Calu3 (cell line): ENCODE results near the gene NCK1. TPM values are rescaled to one million over a fixed set of nuclear protein-coding genes. Genes with fewer than 3 reads are reported as not detected.
A peak's percentile ranks its signal among the peaks of the same experiment; 100 is the strongest.

Experiments
- BruUV-seq: library from RNA; stranded (reverse); fragments of 400-500 nt; replicated peaks from 2 replicates; lab custom pipeline; 2021; lab: Mats Ljungman, UMichigan
- CTCF ChIA-PET: fragments of 300-600 bp; sonication (Branson Sonifier 250); formaldehyde crosslinking; loops from one replicate; lab custom pipeline; 2022; ENCODE audit warnings: antibody characterized with exemption; lab: Charles Lee
- DNase-seq: peaks from one replicate; pipeline ENCODE4 v3.0.0; 2022
- H3K27ac Mint-ChIP-seq: one replicate; pipeline ENCODE4 v1.8.0; 2022; ENCODE audit warnings: mixed read lengths; ENCODE audit not compliant: unreplicated experiment
- H3K27me3 Mint-ChIP-seq: one replicate; pipeline ENCODE4 v1.8.0; 2022; ENCODE audit warnings: mixed read lengths; ENCODE audit not compliant: unreplicated experiment
- H3K36me3 Mint-ChIP-seq: one replicate; pipeline ENCODE4 v1.8.0; 2022; ENCODE audit warnings: mild to moderate bottlenecking, moderate library complexity, mixed read lengths; ENCODE audit not compliant: insufficient read depth, unreplicated experiment
- H3K4me1 Mint-ChIP-seq: one replicate; pipeline ENCODE4 v1.8.0; 2022; ENCODE audit warnings: mild to moderate bottlenecking, low read depth, mixed read lengths; ENCODE audit not compliant: unreplicated experiment
- H3K4me3 Mint-ChIP-seq: one replicate; pipeline ENCODE4 v1.8.0; 2022; ENCODE audit warnings: mild to moderate bottlenecking, low read depth, moderate library complexity, mixed read lengths; ENCODE audit not compliant: unreplicated experiment
- H3K9me3 Mint-ChIP-seq: one replicate; pipeline ENCODE4 v1.8.0; 2022; ENCODE audit warnings: low read depth, mixed read lengths; ENCODE audit not compliant: unreplicated experiment
- CTCF ChIP-seq: fragments of 200-600 bp; IDR thresholded peaks from one replicate; pipeline ENCODE4 v1.8.0; 2022; ENCODE audit warnings: antibody characterized with exemption; ENCODE audit not compliant: unreplicated experiment
- intact Hi-C: fragments of 100-400 bp; cut with micrococcal nuclease; formaldehyde crosslinking; loops from one replicate; pipeline ENCODE4 v1.10.0; 2022; ENCODE audit not compliant: unreplicated experiment
- total RNA-seq: library from RNA; stranded (reverse); gene quantifications from 2 replicates; pipeline ENCODE4 v1.2.3, GENCODE V29; 2022

The NCK1 gene
- total RNA-seq, 1 experiment from 2014 or later: 108 TPM

- H3K4me3 Mint-ChIP-seq: no peak overlapping the region
- intact Hi-C loops: no loop called here
- no peak for DNase-seq
- peaks cover 46% of the 10 kb centered on the region for H3K36me3 Mint-ChIP-seq
- no peaks in the 10 kb centered on the region for H3K9me3 Mint-ChIP-seq
- TF ChIP-seq CTCF: no peak
- CTCF ChIA-PET: interaction anchor here (0.7 kb wide), 1 partner anchor 27 kb away, joined by 3 read pairs; no protein-coding TSS in a partner anchor
- H3K4me1 Mint-ChIP-seq: peaks cover 54% of the 10 kb centered on the region
- no peak overlapping the region for H3K27ac Mint-ChIP-seq
- H3K27me3 Mint-ChIP-seq: no peaks in the 10 kb centered on the region
- no TSS peak for BruUV-seq
These were observed 66.2 kb downstream of the NCK1 start for GRCh38 chr3:136928240-136928639.

GRCh38 chr3:136929977-136930670 is 68.1 kb downstream of the NCK1 start:
- no peak for TF ChIP-seq CTCF
- intact Hi-C loops: loop anchor here (2.0 to 10.0 kb wide), 3 partner anchors 67 to 535 kb away; partner anchors contain the start of gene NCK1
- H3K27ac Mint-ChIP-seq: peak overlapping the region; percentile 78
- BruUV-seq: no TSS peak
- no peaks in the 10 kb centered on the region for H3K27me3 Mint-ChIP-seq
- H3K4me1 Mint-ChIP-seq: peaks cover 59% of the 10 kb centered on the region
- CTCF ChIA-PET: interaction anchor here (0.6 to 1.8 kb wide), 8 partner anchors 9 to 177 kb away, joined by 3 to 9 read pairs (median 3); partner anchors contain the start of genes NCK1 and STAG1
- H3K36me3 Mint-ChIP-seq: peaks cover 61% of the 10 kb centered on the region
- peak overlapping the region; percentile 62 for H3K4me3 Mint-ChIP-seq
- H3K9me3 Mint-ChIP-seq: no peaks in the 10 kb centered on the region
- DNase-seq: peak; percentile 62

- intact Hi-C loops: loop anchor here (2.0 to 10.0 kb wide), 3 partner anchors 69 to 537 kb away; partner anchors contain the start of gene NCK1
- CTCF ChIA-PET: interaction anchor here (0.7 to 1.8 kb wide), 5 partner anchors 9 to 386 kb away, joined by 3 to 10 read pairs (median 4); partner anchors contain the start of gene STAG1
- Mint-ChIP-seq H3K27me3 (no peaks in the 10 kb centered on the region), H3K4me3 (peak overlapping the region; percentile 62), H3K36me3 (peaks cover 61% of the 10 kb centered on the region), H3K4me1 (peaks cover 66% of the 10 kb centered on the region), H3K27ac (peak overlapping the region; percentile 83), H3K9me3 (no peaks in the 10 kb centered on the region)
- DNase-seq: peak; percentile 33
- TF ChIP-seq CTCF: no peak
- BruUV-seq: no TSS peak
These were observed 69.6 kb downstream of the NCK1 start for GRCh38 chr3:136931606-136932005.

- Mint-ChIP-seq H3K9me3 (no peaks in the 10 kb centered on the region), H3K27me3 (no peaks in the 10 kb centered on the region), H3K36me3 (peaks cover 60% of the 10 kb centered on the region), H3K4me3 (peak overlapping the region; percentile 62), H3K27ac (peak overlapping the region; percentile 80), H3K4me1 (peaks cover 65% of the 10 kb centered on the region)
- intact Hi-C loops: loop anchor here (5.0 to 10.0 kb wide), 2 partner anchors 110 to 538 kb away; no protein-coding TSS in a partner anchor
- DNase-seq: no peak
- TF ChIP-seq CTCF: no peak
- CTCF ChIA-PET: no interaction called here
- no TSS peak for BruUV-seq
These were observed 70.5 kb downstream of the NCK1 start for GRCh38 chr3:136932523-136932922.
